Amygdala (tissue), 56 donors: ENCODE data around the gene KIF1B.

Experiments
- DNase-seq, 56 donors: peaks; one replicate each; lab custom pipeline; 2025; lab: John Stamatoyannopoulos, UW

The KIF1B gene, protein sequence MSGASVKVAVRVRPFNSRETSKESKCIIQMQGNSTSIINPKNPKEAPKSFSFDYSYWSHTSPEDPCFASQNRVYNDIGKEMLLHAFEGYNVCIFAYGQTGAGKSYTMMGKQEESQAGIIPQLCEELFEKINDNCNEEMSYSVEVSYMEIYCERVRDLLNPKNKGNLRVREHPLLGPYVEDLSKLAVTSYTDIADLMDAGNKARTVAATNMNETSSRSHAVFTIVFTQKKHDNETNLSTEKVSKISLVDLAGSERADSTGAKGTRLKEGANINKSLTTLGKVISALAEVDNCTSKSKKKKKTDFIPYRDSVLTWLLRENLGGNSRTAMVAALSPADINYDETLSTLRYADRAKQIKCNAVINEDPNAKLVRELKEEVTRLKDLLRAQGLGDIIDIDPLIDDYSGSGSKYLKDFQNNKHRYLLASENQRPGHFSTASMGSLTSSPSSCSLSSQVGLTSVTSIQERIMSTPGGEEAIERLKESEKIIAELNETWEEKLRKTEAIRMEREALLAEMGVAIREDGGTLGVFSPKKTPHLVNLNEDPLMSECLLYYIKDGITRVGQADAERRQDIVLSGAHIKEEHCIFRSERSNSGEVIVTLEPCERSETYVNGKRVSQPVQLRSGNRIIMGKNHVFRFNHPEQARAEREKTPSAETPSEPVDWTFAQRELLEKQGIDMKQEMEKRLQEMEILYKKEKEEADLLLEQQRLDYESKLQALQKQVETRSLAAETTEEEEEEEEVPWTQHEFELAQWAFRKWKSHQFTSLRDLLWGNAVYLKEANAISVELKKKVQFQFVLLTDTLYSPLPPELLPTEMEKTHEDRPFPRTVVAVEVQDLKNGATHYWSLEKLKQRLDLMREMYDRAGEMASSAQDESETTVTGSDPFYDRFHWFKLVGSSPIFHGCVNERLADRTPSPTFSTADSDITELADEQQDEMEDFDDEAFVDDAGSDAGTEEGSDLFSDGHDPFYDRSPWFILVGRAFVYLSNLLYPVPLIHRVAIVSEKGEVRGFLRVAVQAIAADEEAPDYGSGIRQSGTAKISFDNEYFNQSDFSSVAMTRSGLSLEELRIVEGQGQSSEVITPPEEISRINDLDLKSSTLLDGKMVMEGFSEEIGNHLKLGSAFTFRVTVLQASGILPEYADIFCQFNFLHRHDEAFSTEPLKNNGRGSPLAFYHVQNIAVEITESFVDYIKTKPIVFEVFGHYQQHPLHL (N-terminal part only)

DNA sequence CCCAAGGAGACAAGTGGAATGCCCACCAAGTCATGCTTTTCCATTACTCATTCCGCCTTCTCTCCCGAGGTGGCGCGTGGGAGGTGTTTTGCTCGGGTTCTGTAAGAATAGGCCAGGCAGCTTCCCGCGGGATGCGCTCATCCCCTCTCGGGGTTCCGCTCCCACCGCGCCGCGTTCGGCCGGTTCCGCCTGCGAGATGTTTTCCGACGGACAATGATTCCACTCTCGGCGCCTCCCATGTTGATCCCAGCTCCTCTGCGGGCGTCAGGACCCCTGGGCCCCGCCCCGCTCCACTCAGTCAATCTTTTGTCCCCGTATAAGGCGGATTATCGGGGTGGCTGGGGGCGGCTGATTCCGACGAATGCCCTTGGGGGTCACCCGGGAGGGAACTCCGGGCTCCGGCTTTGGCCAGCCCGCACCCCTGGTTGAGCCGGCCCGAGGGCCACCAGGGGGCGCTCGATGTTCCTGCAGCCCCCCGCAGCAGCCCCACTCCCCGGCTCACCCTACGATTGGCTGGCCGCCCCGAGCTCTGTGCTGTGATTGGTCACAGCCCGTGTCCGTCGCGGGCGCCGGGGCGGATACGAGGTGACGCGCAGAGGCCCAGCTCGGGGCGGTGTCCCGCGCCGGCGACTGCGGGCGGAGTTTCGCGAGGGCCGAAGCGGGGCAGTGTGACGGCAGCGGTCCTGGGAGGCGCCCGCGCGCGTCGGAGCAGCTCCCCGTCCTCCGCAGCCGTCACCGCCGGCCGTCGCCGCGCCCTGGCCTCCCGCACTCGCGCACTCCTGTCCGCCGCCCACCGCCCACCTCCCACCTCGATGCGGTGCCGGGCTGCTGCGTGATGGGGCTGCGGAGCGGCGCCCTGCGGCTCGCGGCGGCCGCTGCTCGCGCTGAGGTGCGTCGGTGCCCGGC lies at the start of gene KIF1B:
TSS of gene KIF1B (plus strand) at position 666 of the 906 bp plus-strand sequence. CDS start 21,759 bp downstream, outside the sequence.
- DNase-seq, result peak; percentile 79 to 99 (median 96)

DNA sequence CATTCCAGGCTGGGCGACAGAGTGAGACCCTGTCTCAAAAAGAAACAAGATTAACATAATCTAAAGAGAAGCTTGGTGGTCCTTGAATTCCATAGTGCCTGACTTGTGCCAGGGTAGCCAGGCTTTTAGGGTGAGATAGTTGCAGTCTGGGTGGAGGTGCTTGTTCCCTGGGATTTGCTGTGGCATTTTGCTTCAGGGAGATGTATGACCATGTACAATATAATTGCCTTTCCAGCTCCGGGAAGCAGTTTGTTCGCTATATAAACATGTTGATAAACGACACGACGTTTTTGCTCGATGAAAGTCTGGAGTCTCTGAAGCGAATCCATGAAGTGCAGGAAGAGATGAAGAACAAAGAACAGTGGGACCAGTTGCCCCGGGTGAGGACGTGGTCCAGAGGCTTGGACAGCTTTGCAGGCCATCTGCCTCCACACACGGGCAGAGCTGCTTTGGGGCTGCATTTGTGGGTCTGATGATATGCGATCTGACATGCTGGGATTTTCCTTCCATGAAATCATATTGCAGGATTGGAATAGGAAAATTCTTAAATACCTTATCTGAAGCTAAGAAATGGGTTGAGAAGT lies 49.4 kb upstream of the KIF1B start:
- peak in 40 of 56 donors; percentile 6 to 74 (median 38) for DNase-seq

DNA sequence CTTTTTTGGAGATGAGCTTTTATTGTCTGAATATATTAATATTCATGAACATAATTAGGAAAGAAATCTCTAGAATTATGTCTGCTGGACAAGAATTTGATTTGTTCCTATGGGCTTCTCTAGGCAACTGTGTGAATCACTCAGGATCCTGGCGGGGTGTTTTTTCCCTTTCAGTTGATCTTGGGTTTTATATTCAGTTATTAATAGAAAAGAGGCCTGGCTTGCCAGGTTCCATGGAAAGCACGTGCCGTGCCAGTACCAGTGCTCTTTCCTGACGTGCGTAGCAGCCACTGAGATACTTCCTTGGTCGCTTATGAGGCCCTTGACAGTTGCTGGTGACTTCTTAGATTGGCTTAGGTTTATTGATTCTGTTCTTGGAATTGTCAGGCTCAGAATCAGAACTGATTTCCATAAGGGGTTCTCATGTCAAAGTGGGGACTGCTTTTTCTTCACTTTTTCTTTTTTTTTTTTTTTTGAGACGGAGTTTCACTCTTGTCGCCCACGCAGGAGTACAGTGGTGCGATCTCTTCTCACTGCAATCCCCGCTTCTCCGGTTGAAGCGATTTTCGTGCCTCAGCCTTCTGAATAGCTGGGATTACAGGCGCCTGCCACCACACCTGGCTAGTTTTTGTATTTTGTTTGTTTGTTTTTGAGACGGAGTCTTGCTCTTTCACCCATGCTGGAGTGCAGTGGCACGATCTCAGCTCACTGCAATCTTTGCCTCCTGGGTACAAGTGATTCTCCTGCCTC lies 48.7 kb upstream of the KIF1B start:
- DNase-seq, result peak in 13 of 56 donors; percentile 3 to 48 (median 11)

DNA sequence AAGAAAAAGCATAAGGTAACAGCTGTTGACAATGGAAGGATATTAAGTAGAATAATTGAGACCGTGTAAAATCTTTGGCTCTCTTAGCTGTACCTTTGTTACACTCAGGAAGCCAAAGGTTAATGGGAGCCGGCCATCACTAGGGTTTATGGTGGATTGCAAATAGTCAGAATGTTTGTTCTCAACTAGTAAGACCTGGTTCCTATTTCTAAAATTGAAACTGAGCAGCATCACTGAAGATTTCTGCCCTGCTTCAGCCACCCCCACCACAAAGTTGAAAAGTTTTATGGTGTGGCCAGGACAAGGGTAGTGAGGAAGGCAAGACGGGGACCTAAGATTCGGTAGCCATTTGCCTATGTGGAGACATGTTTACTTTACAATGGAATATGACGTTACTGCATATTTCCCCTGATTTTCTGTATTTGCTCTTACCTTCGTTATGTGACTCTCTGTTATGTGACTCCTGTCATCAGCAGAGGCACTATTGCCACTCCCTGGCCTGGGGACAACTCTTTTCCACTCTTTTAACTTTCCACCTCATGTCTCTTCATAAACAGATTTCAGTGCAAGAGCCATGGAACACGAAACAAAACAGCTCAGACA lies 41.4 kb upstream of the KIF1B start:
- DNase-seq, result no peak

DNA sequence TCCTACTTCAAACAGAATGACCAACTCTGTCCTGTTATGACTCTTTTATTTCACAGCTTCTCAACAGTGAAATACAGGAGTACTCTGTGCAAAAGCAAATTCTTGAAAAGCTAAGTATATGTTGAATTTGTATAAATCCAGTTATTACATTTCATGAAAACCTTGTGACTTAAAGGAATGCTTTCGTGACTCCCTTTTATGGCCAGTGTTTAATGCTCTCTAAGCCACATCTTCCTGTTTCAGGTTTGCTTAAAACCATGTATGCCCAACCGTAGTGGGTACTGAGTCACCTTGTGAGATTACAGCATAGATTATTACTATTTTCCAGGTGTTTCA lies 40.2 kb upstream of the KIF1B start:
- no peak for DNase-seq

DNA sequence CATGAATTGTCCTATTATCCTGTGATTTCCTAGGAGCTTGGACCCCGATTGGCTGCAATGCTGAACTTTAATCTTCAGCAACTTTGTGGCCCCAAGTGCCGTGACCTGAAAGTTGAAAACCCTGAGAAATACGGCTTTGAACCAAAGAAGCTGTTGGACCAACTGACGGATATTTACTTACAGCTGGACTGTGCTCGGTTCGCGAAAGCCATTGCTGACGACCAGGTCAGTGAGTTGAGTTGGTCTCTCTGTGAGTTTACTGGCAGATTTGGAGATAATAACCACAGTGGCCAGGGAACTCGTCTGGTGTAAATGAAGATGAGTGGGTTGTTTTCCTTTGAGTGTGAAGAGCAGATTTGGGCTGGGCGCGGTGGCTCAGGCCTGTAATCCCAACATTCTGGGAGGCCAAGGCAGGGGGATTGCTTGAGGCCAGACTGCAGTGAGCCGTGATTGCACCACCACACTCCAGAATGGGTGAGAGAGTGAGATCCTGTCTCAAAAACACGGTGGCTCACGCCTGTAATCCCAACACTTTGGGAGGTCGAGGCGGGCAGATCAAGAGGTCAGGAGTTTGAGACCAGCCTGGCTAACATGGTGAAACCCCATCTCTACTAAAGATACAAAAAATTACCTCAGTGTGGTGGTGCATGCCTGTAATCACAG lies 39.1 kb upstream of the KIF1B start:
- DNase-seq, result no peak

DNA sequence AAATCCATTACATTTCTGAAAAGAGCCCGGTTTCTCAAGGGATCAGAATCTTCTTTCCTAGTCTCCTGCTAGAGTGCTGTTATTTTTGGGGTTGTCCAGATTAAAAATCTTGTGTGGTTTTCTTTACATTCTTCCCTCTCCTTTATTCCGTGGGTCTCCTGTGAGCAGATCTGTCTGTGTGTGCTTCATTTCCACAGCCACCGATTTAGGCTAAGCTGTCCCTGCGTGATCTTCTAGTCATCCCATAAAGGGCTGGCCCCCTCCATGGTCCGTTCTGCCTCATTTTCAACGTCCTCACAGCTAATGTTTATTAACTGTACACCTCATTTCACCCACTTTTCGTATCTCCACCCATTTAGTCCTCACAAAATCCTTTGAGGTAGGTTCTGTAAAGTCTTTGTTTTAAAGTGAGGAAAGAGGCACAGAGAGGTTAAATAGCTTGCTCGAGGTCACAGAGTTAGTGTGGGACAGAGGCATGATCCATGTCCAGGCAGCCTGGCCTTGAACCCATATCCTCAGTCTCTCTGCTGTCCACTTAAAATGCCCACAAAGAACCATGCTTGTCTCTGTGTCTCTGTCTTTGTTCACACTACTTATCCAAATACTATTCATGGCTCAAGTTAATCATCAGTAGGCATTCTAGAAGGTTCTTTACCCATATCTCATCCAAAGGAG lies 38.2 kb upstream of the KIF1B start:
- no peak for DNase-seq

DNA sequence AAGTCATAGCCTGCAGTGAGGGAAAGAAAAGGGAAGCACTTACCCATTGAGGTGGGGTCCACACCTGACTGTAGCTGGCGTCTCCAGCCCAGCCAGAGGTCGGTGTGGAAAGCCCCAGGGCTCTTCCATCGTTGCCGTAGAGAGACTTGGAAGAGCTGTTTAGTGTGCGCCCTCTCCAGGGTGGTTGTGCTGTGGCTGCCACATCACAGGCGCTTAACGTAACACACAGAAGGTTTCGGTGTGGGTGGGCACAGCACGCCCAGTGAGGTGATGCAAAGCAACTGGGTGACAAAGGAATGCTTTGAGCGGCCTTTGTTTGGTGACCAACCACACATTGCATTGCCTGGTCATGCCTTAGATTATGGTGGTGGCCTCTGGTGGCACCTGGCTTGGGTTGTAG lies 36.8 kb upstream of the KIF1B start:
- no peak for DNase-seq

DNA sequence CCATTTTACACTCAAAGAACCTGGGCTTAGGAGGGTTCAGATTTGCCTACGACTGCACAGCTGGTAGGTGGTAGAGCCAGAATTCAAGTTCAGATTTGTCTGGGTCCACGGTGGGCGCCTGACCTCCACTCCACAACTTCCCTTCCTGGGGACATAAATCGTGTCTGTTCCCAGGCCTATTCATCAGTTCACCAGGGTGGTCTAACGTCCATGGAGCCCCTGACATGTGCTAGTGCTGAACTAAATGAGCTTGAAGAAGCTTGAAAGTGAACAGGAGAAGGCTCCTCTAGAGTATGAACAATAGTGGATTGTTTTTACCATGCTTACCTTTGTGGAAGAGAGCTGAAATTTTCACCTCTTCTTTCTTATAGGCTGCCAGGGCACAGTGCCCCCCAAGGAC lies 32.5 kb upstream of the KIF1B start:
- DNase-seq, result no peak

DNA sequence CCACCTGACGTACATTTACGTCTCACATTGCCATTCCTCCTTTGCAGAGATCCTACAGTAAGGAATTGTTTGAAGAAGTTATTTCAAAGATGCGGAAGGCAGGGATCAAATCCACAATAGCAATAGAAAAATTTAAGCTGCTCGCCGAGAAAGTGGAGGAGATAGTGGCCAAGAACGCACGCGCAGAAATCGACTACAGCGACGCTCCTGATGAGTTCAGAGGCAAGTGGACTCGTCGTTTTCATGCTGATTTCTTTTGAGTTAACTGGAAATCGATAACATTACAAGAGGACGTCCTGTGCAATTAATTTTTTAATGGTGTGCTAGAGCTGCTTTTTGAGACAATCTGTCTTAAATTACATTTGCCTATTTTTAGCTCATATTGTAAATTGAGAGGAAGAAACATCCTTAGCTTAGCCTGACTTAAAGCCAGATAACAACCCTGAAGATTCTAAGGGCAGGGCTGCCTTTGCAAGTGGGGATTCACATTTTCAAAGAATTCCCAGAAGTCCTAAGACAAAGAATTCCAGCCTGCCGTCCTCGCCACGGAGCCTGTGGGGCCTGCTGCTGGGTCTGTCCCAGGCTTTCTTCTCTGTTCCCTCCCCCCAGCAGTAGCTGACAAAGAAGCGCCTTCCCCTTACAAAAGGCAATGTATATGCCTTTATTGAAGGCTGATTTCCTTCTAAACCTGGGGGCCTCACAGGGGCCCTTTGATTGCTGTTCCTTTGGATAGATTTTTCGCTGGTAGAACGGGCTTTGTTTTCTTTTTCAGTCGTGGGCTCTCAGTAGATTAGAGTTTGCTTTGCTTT lies 31.6 kb upstream of the KIF1B start:
- peak in 11 of 56 donors; percentile 1 to 37 (median 9) for DNase-seq

DNA sequence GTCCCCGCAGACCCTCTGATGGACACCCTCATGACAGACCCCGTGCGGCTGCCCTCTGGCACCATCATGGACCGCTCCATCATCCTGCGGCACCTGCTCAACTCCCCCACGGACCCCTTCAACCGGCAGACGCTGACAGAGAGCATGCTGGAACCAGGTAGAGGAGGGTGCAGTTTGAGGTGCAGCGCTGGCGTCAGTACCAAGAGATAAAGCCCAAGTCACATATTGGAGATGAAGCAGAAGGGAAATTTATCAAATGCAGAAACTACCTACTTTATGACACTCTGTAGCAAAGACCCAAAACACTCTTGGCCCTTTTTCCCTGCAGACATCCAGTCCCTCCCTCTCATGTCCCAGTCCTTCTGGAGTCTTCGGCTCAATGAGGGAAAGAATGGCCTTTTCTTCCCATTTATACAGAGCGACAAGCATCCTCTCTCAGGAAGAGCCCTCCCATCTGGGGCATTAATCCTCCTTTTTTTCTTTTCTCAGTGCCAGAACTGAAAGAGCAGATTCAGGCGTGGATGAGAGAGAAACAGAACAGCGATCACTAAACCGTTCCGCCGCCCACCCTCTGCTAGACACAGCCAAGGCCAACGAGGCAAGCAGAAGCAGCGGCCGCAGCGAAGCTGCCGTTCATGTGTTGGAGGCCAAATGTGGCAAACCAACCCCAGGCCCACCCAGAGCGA lies 30.8 kb upstream of the KIF1B start:
- peak in 36 of 56 donors; percentile 2 to 71 (median 36) for DNase-seq

DNA sequence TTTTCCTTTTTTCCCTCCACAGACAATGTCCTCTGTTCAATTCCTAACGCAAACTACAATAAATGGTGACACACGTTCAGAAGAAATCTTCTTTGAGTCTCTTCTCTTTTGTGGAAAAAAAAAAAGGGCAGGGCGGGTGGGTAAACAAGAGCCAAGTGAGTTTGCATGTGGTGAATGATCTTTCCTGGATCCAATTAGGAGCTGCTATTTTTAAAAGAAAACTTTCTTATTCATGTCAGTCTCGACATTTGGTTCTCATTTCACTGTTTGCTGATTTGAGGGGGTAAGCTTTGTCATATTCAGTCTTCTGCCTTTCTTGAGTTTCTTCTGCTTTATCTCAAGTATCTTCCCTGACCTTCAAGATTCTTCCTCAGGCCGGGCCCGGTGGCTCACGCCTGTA lies 29.2 kb upstream of the KIF1B start:
- DNase-seq, result no peak

DNA sequence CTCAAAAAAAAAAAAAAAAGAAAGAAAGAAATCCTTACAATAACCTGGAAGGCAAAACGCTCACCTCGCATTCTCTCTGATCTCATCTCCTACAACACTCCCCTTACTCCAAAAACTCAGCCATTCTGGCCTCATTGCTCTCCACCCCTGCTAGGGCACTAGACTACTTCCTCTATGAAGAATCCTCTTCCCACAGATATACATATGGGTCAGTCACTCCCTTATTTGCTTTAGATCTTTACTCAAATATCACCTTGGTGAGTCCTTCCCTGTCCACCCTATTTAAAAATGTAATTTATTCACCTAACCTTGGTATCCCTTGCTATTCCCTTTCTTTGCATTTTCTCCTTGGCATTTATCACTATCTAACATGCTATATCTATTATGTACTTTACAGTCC lies 24.6 kb upstream of the KIF1B start:
- DNase-seq, result no peak

DNA sequence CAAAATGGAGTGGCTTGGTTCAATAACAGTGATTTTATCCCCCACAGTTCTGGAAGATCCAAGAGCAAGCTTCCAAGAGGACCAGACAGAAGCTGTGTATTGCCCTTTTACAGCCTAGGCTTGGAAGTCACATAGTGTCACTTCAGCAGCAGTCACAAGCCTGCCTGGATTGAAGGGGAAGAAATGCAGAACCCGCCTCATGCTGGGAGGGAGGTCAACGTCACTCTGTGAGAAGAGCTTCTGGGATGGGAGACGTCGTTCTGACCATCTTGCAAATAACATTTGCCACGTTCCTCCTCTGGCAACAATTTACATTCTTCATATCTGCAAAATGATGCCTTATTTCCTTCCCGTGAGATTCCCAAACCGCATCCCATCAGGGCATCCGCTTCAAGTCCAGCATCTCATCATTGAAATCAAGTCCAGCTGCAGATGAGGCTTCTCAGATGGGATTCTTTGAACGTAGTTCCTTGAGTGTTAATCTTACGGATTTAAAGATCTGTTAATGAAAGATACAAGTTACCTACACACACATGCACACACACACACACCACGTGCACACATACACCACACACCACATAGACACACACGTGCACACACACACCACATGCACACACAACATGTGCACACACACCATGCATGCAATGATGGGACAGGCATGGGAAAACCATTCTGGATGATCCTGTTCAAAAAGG lies 23.9 kb upstream of the KIF1B start:
- DNase-seq, result no peak

DNA sequence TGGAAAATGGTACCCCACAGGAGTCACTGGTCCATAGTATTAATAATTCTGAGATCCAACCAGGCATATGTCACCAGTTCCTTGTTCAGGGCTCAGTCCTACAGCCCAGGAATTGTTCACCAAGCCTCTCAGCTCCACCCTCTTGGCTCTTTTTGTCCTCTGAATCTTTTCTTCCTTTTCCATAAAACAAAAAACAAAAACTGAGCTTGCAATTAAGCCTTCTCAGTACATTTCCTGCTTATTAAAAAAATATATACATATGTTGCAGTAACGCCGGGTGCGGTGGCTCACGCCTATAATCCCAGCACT lies 23.4 kb upstream of the KIF1B start:
- DNase-seq, result no peak
